GM12878 (cell line): ENCODE results near the gene NAV2. TPM values are rescaled to one million over a fixed set of nuclear protein-coding genes. Genes with fewer than 3 reads are reported as not detected.

Source experiments
- ATAC-seq: fragments of 200-7000 bp; cut with Tn5 transposase; 3 replicates; pipeline ENCODE4 v1.9.1; 2020; ENCODE audit warnings: mild to moderate bottlenecking, moderate library complexity
- BruUV-seq: library from RNA; stranded (reverse); fragments of 400-500 nt; replicated peaks from 2 replicates; lab custom pipeline; 2021; lab: Mats Ljungman, UMichigan
- CTCF ChIA-PET: fragments of 300-600 bp; sonication (Branson Sonifier 250); formaldehyde crosslinking; extraction: SDS; loops from one replicate; lab custom pipeline; 2021; ENCODE audit warnings: inconsistent platforms; lab: Yijun Ruan, JAX
- POLR2A ChIA-PET: fragments of 350-600 bp; formaldehyde crosslinking; extraction: SDS; loops from one replicate; lab custom pipeline; 2021; ENCODE audit warnings: inconsistent platforms; lab: Charles Lee
- RAD21 ChIA-PET: fragments of 300-600 bp; sonication (Branson Sonifier 250); formaldehyde crosslinking; loops from one replicate; lab custom pipeline; 2023; ENCODE audit warnings: antibody characterized with exemption; ENCODE audit not compliant: unreplicated experiment; lab: Charles Lee
- SMC1A ChIA-PET: fragments of 300-600 bp; sonication (Branson Sonifier 250); formaldehyde crosslinking; loops from one replicate; lab custom pipeline; 2023; ENCODE audit not compliant: unreplicated experiment, uncharacterized antibody; lab: Charles Lee
- DNase-seq: peaks from one replicate; pipeline ENCODE4 v3.0.0-alpha.2; 2011; ENCODE audit warnings: low read depth, low spot score
- FAIRE-seq: peaks from 3 replicates; lab custom pipeline; 2011; peaks lifted over from hg19 to GRCh38; lab: Jason Lieb, UNC
- H2AFZ ChIP-seq: 2 replicates; pipeline ENCODE4 v1.6.0; 2011; ENCODE audit warnings: low read depth, low read length, control low read depth; ENCODE audit not compliant: control insufficient read depth
- H3K27ac ChIP-seq: 2 replicates; pipeline ENCODE4 v1.5.1; 2011; ENCODE audit warnings: control low read depth; ENCODE audit not compliant: control insufficient read depth, insufficient read depth
- H3K27me3 ChIP-seq, 2 experiments: replicated peaks in 1 of 2; 2 replicates each; pipeline versions ENCODE4 v1.6.0 to v1.6.1; 2011; ENCODE audit warnings: low read length in 1 of 2; ENCODE audit not compliant: control insufficient read depth in 2 of 2, insufficient read depth in 2 of 2
- H3K36me3 ChIP-seq, 2 experiments: 2 replicates each; pipeline ENCODE4 v1.5.1; 2011; ENCODE audit warnings: low read length in 1 of 2; ENCODE audit not compliant: control insufficient read depth in 2 of 2, insufficient read depth in 2 of 2
- H3K4me1 ChIP-seq: 2 replicates; pipeline ENCODE4 v1.6.1; 2011; ENCODE audit warnings: mild to moderate bottlenecking, low read length, moderate library complexity, mixed read lengths; ENCODE audit not compliant: control insufficient read depth, insufficient read depth
- H3K4me2 ChIP-seq: 2 replicates; pipeline ENCODE4 v1.6.0; 2011; ENCODE audit warnings: control low read depth; ENCODE audit not compliant: control insufficient read depth, insufficient read depth
- H3K4me3 ChIP-seq: fragments of 200-600 bp; sonication (generic); 2 replicates; pipeline ENCODE4 v1.5.1; 2016
- H3K79me2 ChIP-seq: 2 replicates; pipeline ENCODE4 v1.6.0; 2011; ENCODE audit warnings: low read length; ENCODE audit not compliant: control insufficient read depth, insufficient read depth
- H3K9ac ChIP-seq: 2 replicates; pipeline ENCODE4 v1.8.0; 2011; ENCODE audit warnings: low read length, control low read depth, mixed read lengths; ENCODE audit not compliant: control insufficient read depth, insufficient read depth
- H3K9me3 ChIP-seq: replicated peaks from 3 replicates; pipeline ENCODE4 v1.5.1; 2011; ENCODE audit warnings: mild to moderate bottlenecking, low read length; ENCODE audit not compliant: control insufficient read depth, insufficient read depth
- H4K20me1 ChIP-seq: 2 replicates; pipeline ENCODE4 v1.6.0; 2011; ENCODE audit not compliant: control insufficient read depth, insufficient read depth
- EZH2 ChIP-seq: IDR thresholded peaks from 2 replicates; pipeline ENCODE4 v1.6.1; 2012; ENCODE audit warnings: low read depth, mild to moderate bottlenecking, control low read depth, inconsistent platforms, low read length, borderline replicate concordance; ENCODE audit not compliant: control insufficient read depth
- FOXK2 ChIP-seq: fragments of 450-650 bp; IDR thresholded peaks from 2 replicates; pipeline ENCODE4 v1.6.1; 2017; ENCODE audit warnings: mild to moderate bottlenecking, moderate library complexity
- IRF4 ChIP-seq: IDR thresholded peaks from 2 replicates; pipeline ENCODE4 v1.6.1; 2011; ENCODE audit warnings: low read depth, low read length
- NFYB ChIP-seq: IDR thresholded peaks from 2 replicates; pipeline ENCODE4 v1.6.1; 2011; ENCODE audit warnings: low read depth, mild to moderate bottlenecking, low read length, improper control_type of control experiment, moderate library complexity; ENCODE audit not compliant: insufficient read depth
- SUPT20H ChIP-seq: IDR thresholded peaks from 2 replicates; pipeline ENCODE4 v1.6.1; 2011; ENCODE audit warnings: low read depth, mild to moderate bottlenecking, low read length, moderate library complexity, borderline replicate concordance; ENCODE audit not compliant: control insufficient read depth
- ZBTB33 ChIP-seq: fragments of 450-650 bp; IDR thresholded peaks from 2 replicates; pipeline ENCODE4 v1.6.1; 2017; ENCODE audit warnings: mild to moderate bottlenecking
- WGBS: methylation state at CpG from one replicate; pipeline ENCODE4 v1.1.6; 2016; ENCODE audit warnings: low lambda C conversion rate; ENCODE audit not compliant: insufficient replicate concordance, insufficient coverage; ENCODE audit errors: missing lambda C conversion rate; 5-methylcytosine and 5-hydroxymethylcytosine counted together
- in situ Hi-C: fragments of 300-500 bp; cut with MboI; formaldehyde crosslinking; loops from 9 replicates; pipeline ENCODE4 v1.14.3; 2018; ENCODE audit warnings: mixed read lengths
- intact Hi-C: fragments of 100-400 bp; cut with micrococcal nuclease; formaldehyde crosslinking; loops from one replicate; pipeline ENCODE4 v1.14.2; 2022; ENCODE audit not compliant: unreplicated experiment
- polyA plus RNA-seq, 11 experiments: library from polyadenylated mRNA; depleted of rRNA in 4 of 11; unstranded in 6 of 11; stranded (reverse) in 5 of 11; fragments of >200 nt; fragmentation: Nextera tagmentation in 4 of 11; fragmentation: Illumina TruSeq in 1 of 11; extraction: Ambion mirVana in 4 of 11; extraction: Trizol in 1 of 11; gene quantifications; 1 replicate in 1 of 11; 2 replicates in 10 of 11; pipeline versions ENCODE4 v1.2.1 to v1.2.3, GENCODE V29; 2011 to 2016; ENCODE audit warnings: inconsistent platforms in 2 of 11, missing spikeins in 2 of 11, low read depth in 1 of 11
- total RNA-seq, 4 experiments: library from RNA; depleted of rRNA in 3 of 4; stranded (reverse); fragments of >200 nt in 3 of 4; fragmentation: Illumina TruSeq in 1 of 4; extraction: Trizol in 1 of 4; gene quantifications; 2 replicates each; pipeline versions ENCODE4 v1.2.1 to v1.2.3, GENCODE V29; 2013 to 2021

NAV2 gene
- total and polyA plus RNA-seq, 10 of the 15 experiments (the other 5 are each of a cell fraction or from before 2014, with no cell fraction given) = 0.35 to 6.1 (median 1.1) TPM

- DNase-seq (no peak), FAIRE-seq (no peak), ATAC-seq (no peak)
- Histone ChIP-seq H3K4me1 (no peaks in the 10 kb centered on the region), H3K36me3 (no peaks in the 10 kb centered on the region), H3K27me3 (0 out of 4 replicates have a peak, but pooled peaks cover 0 to 2% of the 10 kb centered on the region in 2 experiments), H4K20me1 (no peaks in the 10 kb centered on the region), H3K79me2 (no peaks in the 10 kb centered on the region), H3K27ac (no peak overlapping the region), H3K9me3 (no peaks in the 10 kb centered on the region), H3K4me2 (no peak overlapping the region), H3K4me3 (no peak overlapping the region), H3K9ac (no peak overlapping the region), H2AFZ (no peak overlapping the region)
- RAD21 ChIA-PET = no interaction called here
- POLR2A ChIA-PET = no interaction called here
- TF ChIP-seq NFYB (no peak), EZH2 (no peak), IRF4 (no peak), SUPT20H (no peak), ZBTB33 (no peak), FOXK2 (no peak)
- intact Hi-C loops (no loop called here), in situ Hi-C loops (no loop called here)
- SMC1A ChIA-PET = interaction anchor here (1.0 kb wide), 1 partner anchor 9 kb away, joined by 3 read pairs; no protein-coding TSS in a partner anchor
- CTCF ChIA-PET = interaction anchor here (1.6 kb wide), 1 partner anchor 213 kb away, joined by 3 read pairs; no protein-coding TSS in a partner anchor
- no TSS peak for BruUV-seq
- WGBS = 40% methylated on average over 7 of the region's 7 CpGs
Observed at GRCh38 chr11:19919050-19919561, 206.5 kb downstream of the NAV2 start.
